IMR-90 (cell line): ENCODE measurements around the gene RPL36A. TPM values are rescaled to one million over a fixed set of nuclear protein-coding genes. Genes with fewer than 3 reads are reported as not detected.

Experiments used
- ATAC-seq: fragments of 200-7000 bp; cut with Tn5 transposase; 2 replicates; pipeline ENCODE4 v1.9.1; 2020; ENCODE audit warnings: low read depth, mild to moderate bottlenecking, moderate library complexity
- BruUV-seq: library from RNA; stranded (reverse); fragments of 400-500 nt; replicated peaks from 2 replicates; lab custom pipeline; 2021; lab: Mats Ljungman, UMichigan
- CTCF ChIA-PET: fragments of 300-600 bp; formaldehyde crosslinking; extraction: SDS; loops from one replicate; lab custom pipeline; 2021; ENCODE audit warnings: antibody characterized with exemption; lab: Yijun Ruan, JAX
- POLR2A ChIA-PET: fragments of 300-600 bp; sonication (Branson Sonifier 250); formaldehyde crosslinking; loops from one replicate; lab custom pipeline; 2022; ENCODE audit warnings: antibody characterized with exemption; ENCODE audit not compliant: unreplicated experiment; lab: Charles Lee
- DNase-seq: peaks from one replicate; pipeline ENCODE4 v3.0.0; 2013
- H2AFZ ChIP-seq: replicated peaks from 2 replicates; pipeline ENCODE3; 2013; ENCODE audit warnings: low read length, mild to moderate bottlenecking; ENCODE audit not compliant: poor library complexity
- H2AK5ac ChIP-seq: 2 replicates; pipeline ENCODE4 v1.6.1; 2013; ENCODE audit warnings: low read depth, low read length, inconsistent platforms
- H2AK9ac ChIP-seq: replicated peaks from 2 replicates; pipeline ENCODE3; 2013; ENCODE audit warnings: mild to moderate bottlenecking, low read depth, low read length, moderate library complexity; ENCODE audit not compliant: poor library complexity
- H2BK120ac ChIP-seq: 2 replicates; pipeline ENCODE4 v1.6.1; 2013; ENCODE audit warnings: low read depth, low read length, inconsistent platforms
- H2BK15ac ChIP-seq: 3 replicates; pipeline ENCODE4 v1.6.1; 2013; ENCODE audit warnings: low read depth, low read length, inconsistent platforms
- H2BK20ac ChIP-seq: 2 replicates; pipeline ENCODE4 v1.6.1; 2013; ENCODE audit warnings: low read depth, mild to moderate bottlenecking, inconsistent platforms, low read length, moderate library complexity
- H2BK5ac ChIP-seq: 2 replicates; pipeline ENCODE4 v1.6.1; 2013; ENCODE audit warnings: mild to moderate bottlenecking, low read depth, low read length, inconsistent platforms; ENCODE audit not compliant: poor library complexity, severe bottlenecking
- H3K14ac ChIP-seq: replicated peaks from 2 replicates; pipeline ENCODE4 v1.6.1; 2013; ENCODE audit warnings: low read depth, low read length, inconsistent platforms
- H3K18ac ChIP-seq: 2 replicates; pipeline ENCODE4 v1.6.1; 2013; ENCODE audit warnings: low read depth, low read length, control low read depth
- H3K23ac ChIP-seq: 2 replicates; pipeline ENCODE4 v1.6.1; 2013; ENCODE audit warnings: low read depth, low read length, inconsistent platforms
- H3K27ac ChIP-seq: 2 replicates; pipeline ENCODE4 v1.5.1; 2013; ENCODE audit warnings: mild to moderate bottlenecking, control low read depth, low read length; ENCODE audit not compliant: insufficient read depth
- H3K27me3 ChIP-seq: 2 replicates; pipeline ENCODE4 v1.6.1; 2013; ENCODE audit warnings: low read length; ENCODE audit not compliant: control insufficient read depth, insufficient read depth
- H3K36me3 ChIP-seq: 2 replicates; pipeline ENCODE4 v1.6.1; 2013; ENCODE audit warnings: low read length, mixed read lengths; ENCODE audit not compliant: control insufficient read depth, insufficient read depth
- H3K4ac ChIP-seq: 2 replicates; pipeline ENCODE4 v1.6.1; 2013; ENCODE audit warnings: low read depth, low read length, inconsistent platforms
- H3K4me1 ChIP-seq: 2 replicates; pipeline ENCODE4 v1.6.1; 2013; ENCODE audit warnings: low read length, mixed read lengths; ENCODE audit not compliant: control insufficient read depth, insufficient read depth
- H3K4me2 ChIP-seq: 2 replicates; pipeline ENCODE4 v1.6.1; 2013; ENCODE audit warnings: low read depth, mild to moderate bottlenecking, control low read depth, low read length, moderate library complexity
- H3K4me3 ChIP-seq: 2 replicates; pipeline ENCODE4 v1.5.1; 2013; ENCODE audit warnings: low read depth, mild to moderate bottlenecking, control low read depth, low read length, moderate library complexity; ENCODE audit not compliant: insufficient read depth
- H3K56ac ChIP-seq: 2 replicates; pipeline ENCODE4 v1.6.1; 2013; ENCODE audit warnings: low read length, inconsistent platforms; ENCODE audit not compliant: insufficient read depth; ENCODE audit errors: extremely low read depth
- H3K79me1 ChIP-seq, 2 experiments: 2 replicates each; pipeline ENCODE4 v1.6.1; 2013; ENCODE audit warnings: low read length in 2 of 2, inconsistent platforms in 1 of 2, low read depth in 1 of 2
- H3K9ac ChIP-seq: 2 replicates; pipeline ENCODE4 v1.6.1; 2013; ENCODE audit warnings: low read depth, low read length, control low read depth
- H3K9me1 ChIP-seq: 2 replicates; pipeline ENCODE4 v1.6.1; 2013; ENCODE audit warnings: low read length, inconsistent platforms; ENCODE audit not compliant: insufficient read depth
- H3K9me3 ChIP-seq: 2 replicates; pipeline ENCODE4 v1.6.1; 2013; ENCODE audit warnings: low read length; ENCODE audit not compliant: control insufficient read depth, insufficient read depth
- H4K20me1 ChIP-seq: 2 replicates; pipeline ENCODE4 v1.6.1; 2013; ENCODE audit warnings: low read length, inconsistent platforms; ENCODE audit not compliant: insufficient read depth
- H4K5ac ChIP-seq: 2 replicates; pipeline ENCODE4 v1.6.1; 2013; ENCODE audit warnings: mild to moderate bottlenecking, low read depth, low read length, control low read depth
- H4K8ac ChIP-seq, 2 experiments: 2 replicates each; pipeline ENCODE4 v1.6.1; 2013; ENCODE audit warnings: low read depth in 2 of 2, low read length in 2 of 2, control low read depth in 1 of 2, inconsistent platforms in 1 of 2
- H4K91ac ChIP-seq: 2 replicates; pipeline ENCODE4 v1.6.1; 2013; ENCODE audit warnings: low read depth, low read length, inconsistent platforms; ENCODE audit not compliant: insufficient read depth
- CEBPB ChIP-seq: IDR thresholded peaks from 2 replicates; pipeline ENCODE4 v1.6.1; 2012; ENCODE audit warnings: low read depth, low read length, improper control_type of control experiment
- ELK1 ChIP-seq: fragments of 150-350 bp; IDR thresholded peaks from 2 replicates; pipeline ENCODE4 v1.6.1; 2016; ENCODE audit warnings: low read depth, mild to moderate bottlenecking, low read length, moderate library complexity, borderline replicate concordance
- MAZ ChIP-seq: IDR thresholded peaks from 2 replicates; pipeline ENCODE4 v1.6.1; 2012; ENCODE audit warnings: low read depth, mild to moderate bottlenecking, low read length, improper control_type of control experiment, moderate library complexity, borderline replicate concordance
- WGBS, 2 experiments: methylation state at CpG; one replicate each; pipeline versions ENCODE4 v1.1.5 to v1.1.7; 2013; ENCODE audit warnings: missing lambda C conversion rate in 2 of 2; ENCODE audit not compliant: insufficient read length in 1 of 2; ENCODE audit errors: extremely low coverage in 2 of 2; 5-methylcytosine and 5-hydroxymethylcytosine counted together
- dilution Hi-C: fragments of 300-500 bp; cut with HindIII; formaldehyde crosslinking; loops from one replicate; pipeline ENCODE4 v1.14.3; 2018; ENCODE audit warnings: low sequenced_read_pairs; ENCODE audit not compliant: unreplicated experiment
- in situ Hi-C: fragments of 300-500 bp; cut with MboI; formaldehyde crosslinking; loops from 3 replicates; pipeline ENCODE4 v1.14.3; 2019; ENCODE audit warnings: low sequenced_read_pairs, inconsistent platforms, mixed read lengths
- intact Hi-C: fragments of 100-400 bp; cut with micrococcal nuclease; formaldehyde crosslinking; loops from 2 replicates; pipeline ENCODE4 v1.10.0; 2022
- polyA plus RNA-seq, 3 experiments: library from polyadenylated mRNA; depleted of rRNA; stranded (reverse); fragments of >200 nt; gene quantifications; 2 replicates each; pipeline ENCODE4 v1.2.3, GENCODE V29; 2012; ENCODE audit warnings: low replicate concordance in 1 of 3
- total RNA-seq: library from RNA; depleted of rRNA; stranded (reverse); fragments of >200 nt; gene quantifications from 2 replicates; pipeline ENCODE4 v1.2.3, GENCODE V29; 2012

The RPL36A gene
- total and polyA plus RNA-seq, 2 of the 4 experiments (the other 2 are of a cell fraction), result 677 to 2,412 TPM

GRCh38 chrX:101365301-101365795 lies 25.5 kb upstream of the RPL36A start:
- H3K4me1 ChIP-seq, result no peaks in the 10 kb centered on the region
- DNase-seq (no peak), ATAC-seq (no peak)
- peaks cover 6% of the 10 kb centered on the region for H3K27me3 ChIP-seq
- no peaks in the 10 kb centered on the region for H3K36me3 ChIP-seq
- H3K23ac ChIP-seq, result no peak overlapping the region
- in situ Hi-C loops (no loop called here), dilution Hi-C loops (no loop called here), intact Hi-C loops (no loop called here)
- no peak overlapping the region for H3K56ac ChIP-seq
- no TSS peak for BruUV-seq
- no peak overlapping the region for H4K5ac ChIP-seq
- TF ChIP-seq ELK1 (no peak), CEBPB (no peak), MAZ (no peak)
- H3K4ac ChIP-seq, result no peak overlapping the region
- no peak overlapping the region for H2BK20ac ChIP-seq
- no peaks in the 10 kb centered on the region for H4K20me1 ChIP-seq
- POLR2A ChIA-PET, result no interaction called here
- H3K27ac ChIP-seq, result no peak overlapping the region
- no CpG with 5 or more reads among the region's 1 CpG for WGBS, 2 experiments
- H2BK120ac ChIP-seq, result no peak overlapping the region
- H3K79me1 ChIP-seq, result no peaks in the 10 kb centered on the region
- no peak overlapping the region for H4K91ac ChIP-seq
- no peak overlapping the region for H2AK5ac ChIP-seq
- H2BK15ac ChIP-seq, result no peak overlapping the region
- H3K9ac ChIP-seq, result no peak overlapping the region
- no peak overlapping the region for H2BK5ac ChIP-seq
- no peak overlapping the region for H2AK9ac ChIP-seq
- no peaks in the 10 kb centered on the region for H3K9me3 ChIP-seq
- no peak overlapping the region for H4K8ac ChIP-seq
- no peak overlapping the region for H3K4me3 ChIP-seq
- no peak overlapping the region for H3K18ac ChIP-seq
- H2AFZ ChIP-seq, result no peak overlapping the region
- no peak overlapping the region for H3K4me2 ChIP-seq
- CTCF ChIA-PET, result no interaction called here
- H3K9me1 ChIP-seq, result peaks cover under 1% of the 10 kb centered on the region; the same call in 1 of the 2 replicates
- H3K14ac ChIP-seq, result no peak overlapping the region
